GM18868 (cell line): ENCODE results near the gene KATNAL2.

Experiments used
- ATAC-seq: cut with Tn5 transposase; IDR thresholded peaks from one replicate; pipeline ENCODE4 v1.9.1; 2021; ENCODE audit warnings: mild to moderate bottlenecking, moderate library complexity; ENCODE audit not compliant: unreplicated experiment

KATNAL2 gene

GRCh38 chr18:47108998-47109405, 191.6 kb downstream of the KATNAL2 start:
- no peak for ATAC-seq

GRCh38 chr18:47109720-47110119, 192.3 kb downstream of the KATNAL2 start:
- no peak for ATAC-seq

DNA sequence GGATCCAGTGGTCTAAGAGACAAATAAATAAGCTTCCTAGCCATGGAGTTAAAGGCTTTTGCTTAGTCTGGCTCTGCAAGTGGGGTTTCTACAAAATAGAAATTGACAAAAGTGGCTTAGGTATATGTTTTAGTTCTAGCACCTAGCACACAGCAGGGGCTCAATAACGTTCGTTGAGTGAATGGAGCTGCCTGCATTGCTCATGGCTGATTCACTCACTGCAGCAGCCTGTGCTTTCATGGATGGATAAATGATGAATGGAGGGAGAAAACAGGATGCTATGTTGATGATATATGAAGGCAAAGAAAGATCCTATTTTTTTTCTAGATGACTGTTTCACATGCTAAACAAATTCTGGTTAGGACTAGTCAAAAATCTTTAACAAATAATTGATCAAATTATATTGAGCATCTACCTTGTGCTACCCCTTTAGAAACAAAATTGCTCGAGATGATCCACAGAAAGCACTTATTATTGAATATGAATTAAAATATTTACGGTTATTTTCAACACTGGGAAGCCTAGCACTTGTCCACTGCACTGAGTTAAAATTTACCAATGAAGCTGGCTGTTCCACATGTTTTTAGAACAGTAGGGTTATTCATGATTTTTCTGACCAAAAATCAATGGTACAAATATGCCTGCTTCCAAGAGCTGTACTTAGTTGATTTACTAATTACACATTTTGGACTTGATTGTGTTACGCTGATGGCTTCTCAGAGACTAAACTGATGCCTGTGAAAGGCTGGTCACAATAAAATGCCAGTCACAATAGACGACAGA, 193.3 kb downstream of the KATNAL2 start:
- no peak for ATAC-seq

- no peak for ATAC-seq
Measured at GRCh38 chr18:47113796-47114540, 196.6 kb downstream of the KATNAL2 start.

DNA sequence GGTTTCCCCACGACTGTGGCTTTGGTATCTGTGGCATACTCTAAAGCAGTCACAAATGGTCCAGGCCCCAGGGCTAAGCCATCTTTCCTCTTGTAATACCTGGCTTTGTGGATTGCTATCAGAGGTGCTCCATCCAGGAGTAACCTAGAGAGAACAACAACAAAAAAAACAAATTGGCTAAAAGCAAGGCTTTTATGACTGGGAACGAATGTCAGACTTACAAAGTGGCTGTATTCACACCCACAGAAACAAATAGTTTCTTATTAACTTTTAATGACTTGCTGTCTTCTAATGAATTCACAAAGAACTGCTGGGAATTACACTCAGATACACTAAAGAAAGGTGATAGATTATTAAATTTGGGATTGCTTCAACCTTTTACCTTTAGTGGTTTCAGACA, 197.8 kb downstream of the KATNAL2 start:
- no peak for ATAC-seq

- no peak for ATAC-seq
Measured at GRCh38 chr18:47118981-47119380, 201.6 kb downstream of the KATNAL2 start.

DNA sequence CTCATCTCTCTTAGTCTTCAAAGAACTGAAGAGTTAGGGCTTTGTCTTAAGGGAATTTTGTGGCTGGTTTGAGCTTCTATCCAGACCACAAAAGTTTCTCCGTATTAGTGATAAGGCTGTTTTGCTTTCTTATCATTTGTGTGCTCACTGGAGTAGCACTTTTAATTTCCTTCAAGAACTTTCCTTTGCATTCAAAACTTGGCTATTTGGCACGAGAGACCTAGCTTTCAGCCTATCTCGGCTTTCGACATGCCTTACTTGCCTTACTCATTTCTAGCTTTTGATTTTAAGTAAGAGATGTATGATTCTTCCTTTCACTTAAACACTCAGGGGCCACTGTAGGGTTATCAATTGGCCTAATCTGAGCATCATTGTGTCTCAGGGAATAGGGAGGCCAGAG, 203.0 kb downstream of the KATNAL2 start:
- ATAC-seq = peak; percentile 97

DNA sequence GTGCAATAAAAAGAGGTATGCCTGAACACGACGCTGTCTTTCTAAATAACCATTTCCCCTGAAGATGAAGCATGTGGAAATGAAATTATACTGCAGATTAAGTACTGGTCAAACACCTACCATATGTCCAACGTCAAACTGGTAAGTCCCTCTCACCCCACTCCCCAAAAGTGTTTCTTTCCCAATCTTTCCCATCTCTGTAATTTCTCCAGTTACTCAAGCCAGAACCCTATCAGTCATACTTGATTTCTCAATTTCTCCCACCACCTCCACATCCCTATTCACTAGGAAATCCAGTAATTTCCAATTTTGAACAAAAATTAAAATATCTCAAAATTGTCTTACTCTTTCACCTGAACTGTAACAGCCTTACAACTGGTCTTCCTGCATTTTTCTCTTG, 203.7 kb downstream of the KATNAL2 start:
- no peak for ATAC-seq

DNA sequence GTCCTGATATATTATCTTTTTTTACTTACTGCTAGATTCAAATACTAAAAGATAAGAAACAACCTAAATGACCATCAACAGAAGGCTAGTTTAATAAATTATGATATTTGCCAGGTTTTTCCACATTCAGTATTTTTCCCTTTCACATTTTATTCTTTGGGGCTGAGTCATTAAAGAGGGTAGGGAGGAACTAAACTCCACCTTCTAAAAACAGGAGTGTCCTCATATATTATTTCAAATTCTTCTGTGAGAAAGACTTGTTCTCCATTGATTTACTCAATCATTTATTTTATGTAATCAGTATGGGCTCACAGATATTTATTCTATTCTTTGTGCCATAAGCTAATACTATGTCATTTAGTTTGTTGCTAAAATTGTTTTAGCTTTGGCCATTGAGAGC, 223.9 kb downstream of the KATNAL2 start:
- no peak for ATAC-seq

DNA sequence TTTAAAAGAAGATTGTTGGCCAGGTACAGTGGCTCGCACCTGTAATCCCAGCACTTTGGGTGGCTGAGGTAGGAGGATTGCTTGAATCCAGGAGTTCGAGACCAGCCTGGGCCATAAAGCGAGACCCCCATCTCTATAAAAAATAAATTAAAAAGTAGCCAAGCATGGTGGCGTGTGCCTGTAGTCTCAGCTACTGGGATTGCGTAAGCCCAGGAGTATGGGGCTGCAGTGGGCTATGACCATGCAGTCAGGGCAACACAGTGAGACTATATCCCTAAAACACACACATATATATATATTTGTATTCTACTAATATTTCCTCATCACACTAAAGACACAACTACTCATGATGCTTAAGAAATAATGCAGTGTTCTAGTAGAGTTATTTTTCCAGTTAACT, 225.8 kb downstream of the KATNAL2 start:
- ATAC-seq = no peak

- ATAC-seq = no peak
Measured at GRCh38 chr18:47143899-47144485, 226.6 kb downstream of the KATNAL2 start.

DNA sequence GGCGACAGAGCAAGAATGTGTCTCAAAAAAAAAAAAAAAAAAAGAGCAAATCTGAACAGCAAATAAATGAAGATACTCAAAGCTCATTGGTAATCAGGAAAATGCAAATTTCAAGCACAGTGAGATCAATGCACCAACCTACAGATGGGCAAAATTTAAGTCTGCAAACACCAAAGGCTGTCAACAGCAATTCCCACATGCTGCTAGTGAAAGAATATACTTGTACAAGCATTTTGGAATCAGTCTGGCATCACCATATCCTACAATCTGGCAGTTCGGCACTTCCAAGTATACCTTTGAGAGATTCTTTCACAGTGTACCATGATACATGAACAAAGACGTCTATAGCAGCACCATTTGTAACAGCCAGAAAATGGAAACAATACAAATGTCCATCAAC, 228.8 kb downstream of the KATNAL2 start:
- ATAC-seq = no peak

DNA sequence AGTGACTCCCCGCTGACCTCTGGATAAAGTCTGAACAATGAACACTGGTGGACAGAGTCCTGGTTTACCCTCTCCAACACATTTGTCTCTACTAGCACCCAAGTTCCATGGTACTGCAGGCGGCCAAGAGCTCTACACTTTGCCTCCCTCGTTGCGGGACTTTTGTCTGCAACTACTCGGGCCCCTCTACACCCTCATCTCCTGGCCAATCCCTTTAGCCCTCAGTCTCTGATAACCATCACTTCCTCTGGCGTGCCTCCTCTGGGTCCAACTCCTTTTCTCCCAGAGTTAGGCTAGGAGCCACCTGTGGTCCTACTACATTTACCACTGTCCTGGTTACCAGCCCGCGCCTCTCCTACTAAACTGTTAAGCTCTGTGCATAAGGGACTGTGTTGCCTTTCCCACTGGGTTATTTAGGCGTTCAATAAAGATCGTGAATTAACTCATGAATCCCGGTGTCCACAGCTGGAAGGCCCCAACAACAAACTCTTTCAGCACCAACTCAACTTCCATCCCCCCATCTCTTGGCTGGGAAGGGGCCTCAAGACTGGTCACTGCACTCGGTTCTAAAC, 232.1 kb downstream of the KATNAL2 start:
- ATAC-seq = no peak

GRCh38 chr18:47150029-47150823, 232.8 kb downstream of the KATNAL2 start, which contains the start of gene HDHD2:
Gene HDHD2, minus strand, starts transcription at chr18:47150500. Its CDS starts 14,061 bp downstream, at chr18:47136439.
- peak; percentile 90 for ATAC-seq

- ATAC-seq = peak; percentile 11
Measured at GRCh38 chr18:47150824-47151366, 233.5 kb downstream of the KATNAL2 start.

DNA sequence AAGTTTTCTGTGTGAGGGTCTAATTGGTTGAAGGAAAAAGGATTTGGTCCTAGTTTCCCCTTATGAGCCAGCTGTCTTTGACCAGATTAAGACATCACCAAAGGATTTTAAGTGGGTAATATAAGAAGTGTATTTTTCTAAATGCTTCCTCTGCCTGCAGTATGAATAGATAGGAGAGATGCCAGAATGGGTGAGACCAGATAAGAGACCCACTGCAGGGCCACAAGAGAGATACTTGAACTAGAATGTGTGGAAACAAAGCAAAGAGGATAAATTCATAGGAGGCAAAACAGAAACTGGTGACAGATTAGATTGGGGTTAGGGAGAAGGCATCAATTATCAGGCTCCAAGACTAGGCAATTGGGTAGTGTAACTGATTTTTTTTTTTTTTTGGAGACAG, 234.0 kb downstream of the KATNAL2 start:
- ATAC-seq = no peak
